Hepatocyte (in vitro differentiated cells): Measurements from ENCODE around the gene FAM193B.

Experiments
- EZH2 ChIP-seq: fragments of 200-600 bp; sonication (generic); IDR thresholded peaks from 2 replicates; pipeline ENCODE4 v1.6.1; 2016; ENCODE audit warnings: antibody characterized with exemption, mild to moderate bottlenecking, borderline replicate concordance
- TF ChIP-seq, protein P1 (sequence below): fragments of 200-600 bp; sonication (generic); IDR thresholded peaks from 2 replicates; pipeline ENCODE4 v1.5.1; 2016; ENCODE audit warnings: antibody characterized with exemption, mild to moderate bottlenecking; ENCODE audit not compliant: poor library complexity

DNA sequence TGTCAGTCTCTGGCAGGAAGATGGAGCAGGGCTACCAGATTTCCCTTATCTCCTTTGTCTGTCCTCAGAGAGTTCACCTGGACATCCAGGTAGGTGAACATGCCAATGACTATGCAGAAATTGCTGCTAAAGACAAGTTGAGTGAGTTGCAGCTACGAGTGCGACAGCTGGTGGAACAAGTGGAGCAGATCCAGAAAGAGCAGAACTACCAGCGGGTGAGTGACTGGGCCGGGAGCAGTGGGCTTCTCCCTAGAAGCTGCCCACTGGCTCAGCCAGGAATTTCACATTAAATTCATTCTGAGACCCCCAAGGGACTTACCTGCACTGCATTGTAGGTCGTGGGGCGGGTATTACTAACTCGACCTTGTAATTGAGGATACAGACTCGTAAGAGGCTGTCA, 39.7 kb upstream of the FAM193B start:
- TF ChIP-seq, protein P1, sequence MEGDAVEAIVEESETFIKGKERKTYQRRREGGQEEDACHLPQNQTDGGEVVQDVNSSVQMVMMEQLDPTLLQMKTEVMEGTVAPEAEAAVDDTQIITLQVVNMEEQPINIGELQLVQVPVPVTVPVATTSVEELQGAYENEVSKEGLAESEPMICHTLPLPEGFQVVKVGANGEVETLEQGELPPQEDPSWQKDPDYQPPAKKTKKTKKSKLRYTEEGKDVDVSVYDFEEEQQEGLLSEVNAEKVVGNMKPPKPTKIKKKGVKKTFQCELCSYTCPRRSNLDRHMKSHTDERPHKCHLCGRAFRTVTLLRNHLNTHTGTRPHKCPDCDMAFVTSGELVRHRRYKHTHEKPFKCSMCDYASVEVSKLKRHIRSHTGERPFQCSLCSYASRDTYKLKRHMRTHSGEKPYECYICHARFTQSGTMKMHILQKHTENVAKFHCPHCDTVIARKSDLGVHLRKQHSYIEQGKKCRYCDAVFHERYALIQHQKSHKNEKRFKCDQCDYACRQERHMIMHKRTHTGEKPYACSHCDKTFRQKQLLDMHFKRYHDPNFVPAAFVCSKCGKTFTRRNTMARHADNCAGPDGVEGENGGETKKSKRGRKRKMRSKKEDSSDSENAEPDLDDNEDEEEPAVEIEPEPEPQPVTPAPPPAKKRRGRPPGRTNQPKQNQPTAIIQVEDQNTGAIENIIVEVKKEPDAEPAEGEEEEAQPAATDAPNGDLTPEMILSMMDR: no peak
- TF ChIP-seq EZH2: no peak
